Activated T-cell treated with anti-CD3 and anti-CD28 coated beads for 4 hours (primary cell): ENCODE measurements around the gene PRPF38A.

Experiments used
- DNase-seq: peaks from one replicate; pipeline ENCODE4 v3.0.0-alpha.2; 2020

Gene PRPF38A

GRCh38 chr1:52469108-52469507 is 64.7 kb downstream of the PRPF38A start:
- no peak for DNase-seq
